ENCODE results near the gene AFF2. TPM values are rescaled to one million over a fixed set of nuclear protein-coding genes. Genes with fewer than 3 reads are reported as not detected.

The AFF2 gene
- total and polyA plus RNA-seq, 2 donors from 2014 or later = 0.09 to 5.7 TPM

GRCh38 chrX:148741441-148741840 is 241.0 kb downstream of the AFF2 start:
- no peaks in the 10 kb centered on the region for H3K36me3 ChIP-seq (ENCODE audit: control insufficient read depth in 2 of 3, insufficient read depth in 3 of 3, low read length in 3 of 3)
- intact Hi-C loops (cut with DNase I) = no loop called here
- no peaks in the 10 kb centered on the region for H3K27me3 ChIP-seq (ENCODE audit: control insufficient read depth, insufficient read depth, low read length)
- H3K4me3 ChIP-seq (ENCODE audit: low read length in 3 of 3) = no peak overlapping the region
- DNase-seq (peak in 1 of 5 donors; percentile 10), FAIRE-seq (no peak)
- no peaks in the 10 kb centered on the region for H3K9me3 ChIP-seq (ENCODE audit: control insufficient read depth in 2 of 3, insufficient read depth in 1 of 3, low read length in 3 of 3)
- no peak overlapping the region for H3K27ac ChIP-seq (ENCODE audit: low read depth in 2 of 2, low read length in 2 of 2)
- H3K4me1 ChIP-seq (ENCODE audit: control insufficient read depth in 2 of 3, insufficient read depth in 2 of 3, low read depth in 1 of 3, low read length in 3 of 3) = no peaks in the 10 kb centered on the region
- no peak overlapping the region for H3K9ac ChIP-seq (ENCODE audit: low read length in 3 of 3)
- TF ChIP-seq CTCF (IDR thresholded peaks at IDR 0.05; ENCODE audit: borderline replicate concordance, extremely low read depth, insufficient read depth) = no peak

- H3K27me3 ChIP-seq (ENCODE audit: control insufficient read depth, insufficient read depth, low read length) = no peaks in the 10 kb centered on the region
- H3K27ac ChIP-seq (ENCODE audit: low read depth in 2 of 2, low read length in 2 of 2) = no peak overlapping the region
- H3K36me3 ChIP-seq (ENCODE audit: control insufficient read depth in 2 of 3, insufficient read depth in 3 of 3, low read length in 3 of 3) = no peaks in the 10 kb centered on the region
- no peak overlapping the region for H3K9ac ChIP-seq (ENCODE audit: low read length in 3 of 3)
- H3K4me3 ChIP-seq (ENCODE audit: low read length in 3 of 3) = no peak overlapping the region
- no peaks in the 10 kb centered on the region for H3K4me1 ChIP-seq (ENCODE audit: control insufficient read depth in 2 of 3, insufficient read depth in 2 of 3, low read depth in 1 of 3, low read length in 3 of 3)
- H3K9me3 ChIP-seq (ENCODE audit: control insufficient read depth in 2 of 3, insufficient read depth in 1 of 3, low read length in 3 of 3) = no peaks in the 10 kb centered on the region
- no peak for TF ChIP-seq CTCF (IDR thresholded peaks at IDR 0.05; ENCODE audit: borderline replicate concordance, extremely low read depth, insufficient read depth)
- FAIRE-seq (no peak), DNase-seq (peak in 2 of 5 donors; percentile 12 to 19)
- intact Hi-C loops (cut with DNase I) = no loop called here
These were observed 254.7 kb downstream of the AFF2 start for GRCh38 chrX:148755111-148755510.

GRCh38 chrX:148763896-148764295 is 263.5 kb downstream of the AFF2 start:
- no peak overlapping the region for H3K9ac ChIP-seq (ENCODE audit: low read length in 3 of 3)
- intact Hi-C loops (cut with DNase I) = no loop called here
- no peaks in the 10 kb centered on the region for H3K36me3 ChIP-seq (ENCODE audit: control insufficient read depth in 2 of 3, insufficient read depth in 3 of 3, low read length in 3 of 3)
- no peak for TF ChIP-seq CTCF (IDR thresholded peaks at IDR 0.05; ENCODE audit: borderline replicate concordance, extremely low read depth, insufficient read depth)
- no peak overlapping the region for H3K4me3 ChIP-seq (ENCODE audit: low read length in 3 of 3)
- no peaks in the 10 kb centered on the region for H3K9me3 ChIP-seq (ENCODE audit: control insufficient read depth in 2 of 3, insufficient read depth in 1 of 3, low read length in 3 of 3)
- no peaks in the 10 kb centered on the region for H3K27me3 ChIP-seq (ENCODE audit: control insufficient read depth, insufficient read depth, low read length)
- no peaks in the 10 kb centered on the region for H3K4me1 ChIP-seq (ENCODE audit: control insufficient read depth in 2 of 3, insufficient read depth in 2 of 3, low read depth in 1 of 3, low read length in 3 of 3)
- no peak overlapping the region for H3K27ac ChIP-seq (ENCODE audit: low read depth in 2 of 2, low read length in 2 of 2)
- FAIRE-seq = no peak
- peak in 1 of 5 donors; percentile 10 for DNase-seq

- Histone ChIP-seq H3K4me1 (ENCODE audit: control insufficient read depth in 2 of 3, insufficient read depth in 2 of 3, low read depth in 1 of 3, low read length in 3 of 3) (no peaks in the 10 kb centered on the region), H3K9me3 (ENCODE audit: control insufficient read depth in 2 of 3, insufficient read depth in 1 of 3, low read length in 3 of 3) (no peaks in the 10 kb centered on the region), H3K4me3 (ENCODE audit: low read length in 3 of 3) (no peak overlapping the region), H3K9ac (ENCODE audit: low read length in 3 of 3) (no peak overlapping the region), H3K27ac (ENCODE audit: low read depth in 2 of 2, low read length in 2 of 2) (no peak overlapping the region), H3K27me3 (ENCODE audit: control insufficient read depth, insufficient read depth, low read length) (no peaks in the 10 kb centered on the region), H3K36me3 (ENCODE audit: control insufficient read depth in 2 of 3, insufficient read depth in 3 of 3, low read length in 3 of 3) (no peaks in the 10 kb centered on the region)
- intact Hi-C loops (cut with DNase I) = no loop called here
- no peak for TF ChIP-seq CTCF (IDR thresholded peaks at IDR 0.05; ENCODE audit: borderline replicate concordance, extremely low read depth, insufficient read depth)
- DNase-seq (peak in 1 of 5 donors; percentile 13), FAIRE-seq (no peak)
These were observed 267.9 kb downstream of the AFF2 start for GRCh38 chrX:148768296-148768695.
